Spinal cord (tissue), 10 donors: Measurements from ENCODE around the gene GNAI2. TPM values are rescaled to one million over a fixed set of nuclear protein-coding genes. Genes with fewer than 3 reads are reported as not detected.
"Not testable (repeated sequence)": the region's sequence is repeated elsewhere in the genome, so short reads cannot be mapped to it uniquely, and the experiment has no call there.

ENCODE experiments used
- DNase-seq, 6 donors: peaks; one replicate each; pipeline versions ENCODE4 v3.0.0 to v3.0.0-alpha.2; 2013 to 2015; ENCODE audit warnings: low spot score in 6 of 6, low read depth in 4 of 6
- H3K27ac ChIP-seq: one replicate; pipeline ENCODE4 v1.5.1; 2013; ENCODE audit warnings: low read depth, low read length, control low read depth
- H3K27me3 ChIP-seq: one replicate; pipeline ENCODE4 v1.6.1; 2013; ENCODE audit warnings: low read length; ENCODE audit not compliant: control insufficient read depth, insufficient read depth
- H3K36me3 ChIP-seq: one replicate; pipeline ENCODE4 v1.6.1; 2013; ENCODE audit warnings: low read length; ENCODE audit not compliant: control insufficient read depth, insufficient read depth
- H3K4me1 ChIP-seq: one replicate; pipeline ENCODE4 v1.6.1; 2013; ENCODE audit warnings: low read length; ENCODE audit not compliant: control insufficient read depth, insufficient read depth
- H3K4me3 ChIP-seq: one replicate; pipeline ENCODE4 v1.5.1; 2013; ENCODE audit warnings: low read depth, low read length, control low read depth
- H3K9me3 ChIP-seq: one replicate; pipeline ENCODE4 v1.6.1; 2013; ENCODE audit warnings: low read length; ENCODE audit not compliant: control insufficient read depth, insufficient read depth
- WGBS: methylation state at CpG from one replicate; pipeline ENCODE4 v1.1.5; 2013; ENCODE audit warnings: missing lambda C conversion rate; ENCODE audit not compliant: insufficient coverage; 5-methylcytosine and 5-hydroxymethylcytosine counted together
- polyA plus RNA-seq, 2 donors: library from polyadenylated mRNA; unstranded; fragments of 120-200 nt; gene quantifications; one replicate each; pipeline ENCODE4 v1.2.1, GENCODE V29; 2013; ENCODE audit not compliant: insufficient read length in 2 of 2
- total RNA-seq, 2 donors: library from RNA; depleted of rRNA in 1 of 2; stranded (reverse); fragments of 120-200 nt in 1 of 2; fragments of >200 nt in 1 of 2; gene quantifications; one replicate each; pipeline versions ENCODE4 v1.2.3 to v1.2.4, GENCODE V29; 2013 to 2014
- donor health status: healthy.

GNAI2 gene
- total and polyA plus RNA-seq, 4 donors = 123 to 308 (median 264) TPM

GRCh38 chr3:50259432-50260026, 23.5 kb downstream of the GNAI2 start:
- DNase-seq = peak in 1 of 6 donors; percentile 31
- Histone ChIP-seq H3K27ac (peak overlapping the region; percentile 92), H3K4me3 (no peak overlapping the region), H3K9me3 (no peaks in the 10 kb centered on the region), H3K4me1 (peaks cover 94% of the 10 kb centered on the region), H3K36me3 (peaks cover 53% of the 10 kb centered on the region), H3K27me3 (no peaks in the 10 kb centered on the region)
- WGBS = 59% methylated on average over 16 of the region's 18 CpGs

- H3K27ac ChIP-seq = peak overlapping the region; percentile 99
- DNase-seq = peak in 4 of 6 donors; percentile 84 to 98 (median 92)
- no peaks in the 10 kb centered on the region for H3K9me3 ChIP-seq
- H3K4me3 ChIP-seq = peak overlapping the region; percentile 50
- no peaks in the 10 kb centered on the region for H3K27me3 ChIP-seq
- WGBS = under 1% methylated on average over 69 of the region's 70 CpGs
- H3K4me1 ChIP-seq = peaks cover 94% of the 10 kb centered on the region
- peaks cover 46% of the 10 kb centered on the region for H3K36me3 ChIP-seq
These were observed 24.3 kb downstream of the GNAI2 start for GRCh38 chr3:50260027-50260941.

- peaks cover 39% of the 10 kb centered on the region for H3K36me3 ChIP-seq
- H3K27me3 ChIP-seq = no peaks in the 10 kb centered on the region
- no peaks in the 10 kb centered on the region for H3K9me3 ChIP-seq
- no peak for DNase-seq
- H3K4me1 ChIP-seq = peaks cover 94% of the 10 kb centered on the region
- peak overlapping the region; percentile 99 for H3K27ac ChIP-seq
- peak overlapping the region; percentile 50 for H3K4me3 ChIP-seq
- 40% methylated on average over 5 of the region's 5 CpGs for WGBS
These were observed 25.0 kb downstream of the GNAI2 start for GRCh38 chr3:50260942-50261441.

- Histone ChIP-seq H3K4me1 (peaks cover 94% of the 10 kb centered on the region), H3K36me3 (peaks cover 34% of the 10 kb centered on the region), H3K27me3 (no peaks in the 10 kb centered on the region), H3K27ac (peak overlapping the region; percentile 99), H3K4me3 (peak overlapping the region; percentile 9), H3K9me3 (no peaks in the 10 kb centered on the region)
- DNase-seq = no peak
- 43% methylated on average over 1 of the region's 2 CpGs for WGBS
These were observed 25.5 kb downstream of the GNAI2 start for GRCh38 chr3:50261505-50261904.

GRCh38 chr3:50262200-50262599, 26.2 kb downstream of the GNAI2 start:
- not testable (repeated sequence) for H3K4me3 ChIP-seq, DNase-seq, H3K27ac ChIP-seq, H3K9me3 ChIP-seq, H3K27me3 ChIP-seq
- peaks cover 98% of the 10 kb centered on the region for H3K4me1 ChIP-seq
- H3K36me3 ChIP-seq = peaks cover 27% of the 10 kb centered on the region
- WGBS = 100% methylated on average over 2 of the region's 4 CpGs

- 85% methylated on average over 7 of the region's 7 CpGs for WGBS
- no peak for DNase-seq
- Histone ChIP-seq H3K27me3 (no peaks in the 10 kb centered on the region), H3K36me3 (peaks cover 21% of the 10 kb centered on the region), H3K4me3 (no peak overlapping the region), H3K27ac (peak overlapping the region; percentile 95), H3K9me3 (no peaks in the 10 kb centered on the region), H3K4me1 (peaks cover 98% of the 10 kb centered on the region)
These were observed 26.8 kb downstream of the GNAI2 start for GRCh38 chr3:50262778-50263177.

- WGBS = 46% methylated on average over 3 of the region's 6 CpGs
- H3K27ac ChIP-seq = peak overlapping the region; percentile 95
- peaks cover 97% of the 10 kb centered on the region for H3K4me1 ChIP-seq
- no peaks in the 10 kb centered on the region for H3K27me3 ChIP-seq
- no peak overlapping the region for H3K4me3 ChIP-seq
- DNase-seq = no peak
- H3K9me3 ChIP-seq = no peaks in the 10 kb centered on the region
- peaks cover 11% of the 10 kb centered on the region for H3K36me3 ChIP-seq
These were observed 27.7 kb downstream of the GNAI2 start for GRCh38 chr3:50263478-50264382.

- no peak overlapping the region for H3K4me3 ChIP-seq
- peaks cover 4% of the 10 kb centered on the region for H3K36me3 ChIP-seq
- H3K27ac ChIP-seq = peak overlapping the region; percentile 95
- no peaks in the 10 kb centered on the region for H3K27me3 ChIP-seq
- H3K4me1 ChIP-seq = peaks cover 97% of the 10 kb centered on the region
- WGBS = no CpG with 5 or more reads among the region's 7 CpGs
- peak in 4 of 6 donors; percentile 40 to 93 (median 71) for DNase-seq
- no peaks in the 10 kb centered on the region for H3K9me3 ChIP-seq
These were observed 28.5 kb downstream of the GNAI2 start for GRCh38 chr3:50264383-50264963.
